WTC11 (cell line): ENCODE results near the gene LIN7C. TPM values are rescaled to one million over a fixed set of nuclear protein-coding genes. Genes with fewer than 3 reads are reported as not detected.

Experiments used
- ATAC-seq: fragments of 200-7000 bp; cut with Tn5 transposase; 2 replicates; pipeline ENCODE4 v1.10.0; 2021; ENCODE audit warnings: mild to moderate bottlenecking, moderate library complexity
- CTCF ChIA-PET: fragments of 300-600 bp; sonication (Branson Sonifier 250); formaldehyde crosslinking; loops from one replicate; lab custom pipeline; 2021; ENCODE audit warnings: antibody characterized with exemption; lab: Charles Lee
- POLR2A ChIA-PET: fragments of 350-600 bp; sonication (Branson Sonifier 250); formaldehyde crosslinking; loops from one replicate; lab custom pipeline; 2021; ENCODE audit warnings: antibody characterized with exemption; lab: Charles Lee
- DNase-seq: peaks from one replicate; pipeline ENCODE4 v3.0.0; 2021; ENCODE audit warnings: low spot score
- H3K27ac Mint-ChIP-seq: 2 replicates; pipeline ENCODE4 v1.8.0; 2021; ENCODE audit warnings: mixed read lengths
- H3K27me3 Mint-ChIP-seq: 2 replicates; pipeline ENCODE4 v1.8.0; 2021; ENCODE audit warnings: low read depth, mild to moderate bottlenecking, moderate library complexity, mixed read lengths
- H3K36me3 Mint-ChIP-seq: 2 replicates; pipeline ENCODE4 v1.8.0; 2021; ENCODE audit warnings: mixed read lengths
- H3K4me1 Mint-ChIP-seq: 2 replicates; pipeline ENCODE4 v1.8.0; 2022; ENCODE audit warnings: mixed read lengths
- H3K4me3 Mint-ChIP-seq: 2 replicates; pipeline ENCODE4 v1.8.0; 2021; ENCODE audit warnings: mild to moderate bottlenecking, moderate library complexity, mixed read lengths
- H3K9me3 Mint-ChIP-seq: 2 replicates; pipeline ENCODE4 v1.8.0; 2021; ENCODE audit warnings: mixed read lengths
- CREM ChIP-seq: sonication (generic); formaldehyde crosslinking; IDR thresholded peaks from 2 replicates; pipeline ENCODE4 v1.8.1; 2022; ENCODE audit warnings: mild to moderate bottlenecking, missing genetic modification reagents, moderate library complexity
- EMX1 ChIP-seq: fragments of 250-450 bp; sonication (Bioruptor Pico); IDR thresholded peaks from 2 replicates; pipeline ENCODE4 v1.8.0; 2021; ENCODE audit warnings: mild to moderate bottlenecking
- FOXP4 ChIP-seq: sonication (generic); formaldehyde crosslinking; IDR thresholded peaks from 2 replicates; pipeline ENCODE4 v1.8.0; 2022; ENCODE audit warnings: mild to moderate bottlenecking, missing genetic modification reagents
- HMGA2 ChIP-seq: fragments of 250-450 bp; sonication (Bioruptor Pico); IDR thresholded peaks from 2 replicates; pipeline ENCODE4 v1.4.0; 2021; ENCODE audit warnings: mild to moderate bottlenecking, moderate library complexity
- MYBL2 ChIP-seq: sonication (generic); formaldehyde crosslinking; IDR thresholded peaks from 2 replicates; pipeline ENCODE4 v1.8.1; 2023; ENCODE audit warnings: mild to moderate bottlenecking, moderate library complexity, missing genetic modification reagents
- NFATC4 ChIP-seq: fragments of 250-450 bp; sonication (Bioruptor Pico); IDR thresholded peaks from 2 replicates; pipeline ENCODE4 v1.9.0; 2021; ENCODE audit warnings: mild to moderate bottlenecking
- NFE2L1 ChIP-seq: sonication (generic); formaldehyde crosslinking; IDR thresholded peaks from 2 replicates; pipeline ENCODE4 v1.8.1; 2023; ENCODE audit warnings: missing genetic modification reagents
- NFYB ChIP-seq: sonication (generic); formaldehyde crosslinking; conservative IDR thresholded peaks from 2 replicates; pipeline ENCODE4 v1.8.0; 2022; ENCODE audit warnings: low read depth, missing genetic modification reagents
- NR3C1 ChIP-seq: sonication (generic); formaldehyde crosslinking; conservative IDR thresholded peaks from 2 replicates; pipeline ENCODE4 v1.8.1; 2023; ENCODE audit warnings: low read depth, mild to moderate bottlenecking, missing genetic modification reagents
- TEAD1 ChIP-seq: sonication (generic); formaldehyde crosslinking; IDR thresholded peaks from 2 replicates; pipeline ENCODE4 v1.8.0; 2022; ENCODE audit warnings: mild to moderate bottlenecking, missing genetic modification reagents
- ZMAT4 ChIP-seq: fragments of 250-450 bp; sonication (Bioruptor Pico); IDR thresholded peaks from 2 replicates; pipeline ENCODE4 v1.9.0; 2021; ENCODE audit warnings: mild to moderate bottlenecking
- total RNA-seq: library from RNA; stranded (reverse); gene quantifications from 3 replicates; pipeline ENCODE4 v1.2.3, GENCODE V29; 2021
- TF ChIP-seq, protein P1 (sequence below): sonication (generic); formaldehyde crosslinking; IDR thresholded peaks from 2 replicates; pipeline ENCODE4 v1.8.1; 2022; ENCODE audit warnings: mild to moderate bottlenecking, moderate library complexity, missing genetic modification reagents
- TF ChIP-seq, protein P2 (sequence below): sonication (generic); formaldehyde crosslinking; IDR thresholded peaks from 2 replicates; pipeline ENCODE4 v1.8.1; 2023; ENCODE audit warnings: mild to moderate bottlenecking, missing genetic modification reagents, borderline replicate concordance
- TF ChIP-seq, protein P3 (sequence below): sonication (generic); formaldehyde crosslinking; IDR thresholded peaks from 2 replicates; pipeline ENCODE4 v1.8.0; 2022; ENCODE audit warnings: missing genetic modification reagents
- TF ChIP-seq, protein P4 (sequence below): sonication (generic); formaldehyde crosslinking; IDR thresholded peaks from 2 replicates; pipeline ENCODE4 v1.8.1; 2023; ENCODE audit warnings: mild to moderate bottlenecking, missing genetic modification reagents, moderate library complexity

LIN7C gene
- total RNA-seq, 1 experiment from 2014 or later: 39.4 TPM

GRCh38 chr11:27514558-27514957 lies 8.0 kb upstream of the LIN7C start:
- H3K27me3 Mint-ChIP-seq: peaks cover 31% of the 10 kb centered on the region
- H3K4me1 Mint-ChIP-seq: peaks cover 7% of the 10 kb centered on the region
- no peaks in the 10 kb centered on the region for H3K9me3 Mint-ChIP-seq
- H3K27ac Mint-ChIP-seq: no peak overlapping the region
- POLR2A ChIA-PET: no interaction called here
- no peak for DNase-seq
- CTCF ChIA-PET: no interaction called here
- no peaks in the 10 kb centered on the region for H3K36me3 Mint-ChIP-seq
- no peak for TF ChIP-seq NR3C1
- TF ChIP-seq, protein P1, sequence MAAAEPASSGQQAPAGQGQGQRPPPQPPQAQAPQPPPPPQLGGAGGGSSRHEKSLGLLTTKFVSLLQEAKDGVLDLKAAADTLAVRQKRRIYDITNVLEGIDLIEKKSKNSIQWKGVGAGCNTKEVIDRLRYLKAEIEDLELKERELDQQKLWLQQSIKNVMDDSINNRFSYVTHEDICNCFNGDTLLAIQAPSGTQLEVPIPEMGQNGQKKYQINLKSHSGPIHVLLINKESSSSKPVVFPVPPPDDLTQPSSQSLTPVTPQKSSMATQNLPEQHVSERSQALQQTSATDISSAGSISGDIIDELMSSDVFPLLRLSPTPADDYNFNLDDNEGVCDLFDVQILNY: no peak
- TF ChIP-seq, protein P2, sequence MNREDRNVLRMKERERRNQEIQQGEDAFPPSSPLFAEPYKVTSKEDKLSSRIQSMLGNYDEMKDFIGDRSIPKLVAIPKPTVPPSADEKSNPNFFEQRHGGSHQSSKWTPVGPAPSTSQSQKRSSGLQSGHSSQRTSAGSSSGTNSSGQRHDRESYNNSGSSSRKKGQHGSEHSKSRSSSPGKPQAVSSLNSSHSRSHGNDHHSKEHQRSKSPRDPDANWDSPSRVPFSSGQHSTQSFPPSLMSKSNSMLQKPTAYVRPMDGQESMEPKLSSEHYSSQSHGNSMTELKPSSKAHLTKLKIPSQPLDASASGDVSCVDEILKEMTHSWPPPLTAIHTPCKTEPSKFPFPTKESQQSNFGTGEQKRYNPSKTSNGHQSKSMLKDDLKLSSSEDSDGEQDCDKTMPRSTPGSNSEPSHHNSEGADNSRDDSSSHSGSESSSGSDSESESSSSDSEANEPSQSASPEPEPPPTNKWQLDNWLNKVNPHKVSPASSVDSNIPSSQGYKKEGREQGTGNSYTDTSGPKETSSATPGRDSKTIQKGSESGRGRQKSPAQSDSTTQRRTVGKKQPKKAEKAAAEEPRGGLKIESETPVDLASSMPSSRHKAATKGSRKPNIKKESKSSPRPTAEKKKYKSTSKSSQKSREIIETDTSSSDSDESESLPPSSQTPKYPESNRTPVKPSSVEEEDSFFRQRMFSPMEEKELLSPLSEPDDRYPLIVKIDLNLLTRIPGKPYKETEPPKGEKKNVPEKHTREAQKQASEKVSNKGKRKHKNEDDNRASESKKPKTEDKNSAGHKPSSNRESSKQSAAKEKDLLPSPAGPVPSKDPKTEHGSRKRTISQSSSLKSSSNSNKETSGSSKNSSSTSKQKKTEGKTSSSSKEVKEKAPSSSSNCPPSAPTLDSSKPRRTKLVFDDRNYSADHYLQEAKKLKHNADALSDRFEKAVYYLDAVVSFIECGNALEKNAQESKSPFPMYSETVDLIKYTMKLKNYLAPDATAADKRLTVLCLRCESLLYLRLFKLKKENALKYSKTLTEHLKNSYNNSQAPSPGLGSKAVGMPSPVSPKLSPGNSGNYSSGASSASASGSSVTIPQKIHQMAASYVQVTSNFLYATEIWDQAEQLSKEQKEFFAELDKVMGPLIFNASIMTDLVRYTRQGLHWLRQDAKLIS (CRISPR knock-in tag): no peak
- TF ChIP-seq, protein P3, sequence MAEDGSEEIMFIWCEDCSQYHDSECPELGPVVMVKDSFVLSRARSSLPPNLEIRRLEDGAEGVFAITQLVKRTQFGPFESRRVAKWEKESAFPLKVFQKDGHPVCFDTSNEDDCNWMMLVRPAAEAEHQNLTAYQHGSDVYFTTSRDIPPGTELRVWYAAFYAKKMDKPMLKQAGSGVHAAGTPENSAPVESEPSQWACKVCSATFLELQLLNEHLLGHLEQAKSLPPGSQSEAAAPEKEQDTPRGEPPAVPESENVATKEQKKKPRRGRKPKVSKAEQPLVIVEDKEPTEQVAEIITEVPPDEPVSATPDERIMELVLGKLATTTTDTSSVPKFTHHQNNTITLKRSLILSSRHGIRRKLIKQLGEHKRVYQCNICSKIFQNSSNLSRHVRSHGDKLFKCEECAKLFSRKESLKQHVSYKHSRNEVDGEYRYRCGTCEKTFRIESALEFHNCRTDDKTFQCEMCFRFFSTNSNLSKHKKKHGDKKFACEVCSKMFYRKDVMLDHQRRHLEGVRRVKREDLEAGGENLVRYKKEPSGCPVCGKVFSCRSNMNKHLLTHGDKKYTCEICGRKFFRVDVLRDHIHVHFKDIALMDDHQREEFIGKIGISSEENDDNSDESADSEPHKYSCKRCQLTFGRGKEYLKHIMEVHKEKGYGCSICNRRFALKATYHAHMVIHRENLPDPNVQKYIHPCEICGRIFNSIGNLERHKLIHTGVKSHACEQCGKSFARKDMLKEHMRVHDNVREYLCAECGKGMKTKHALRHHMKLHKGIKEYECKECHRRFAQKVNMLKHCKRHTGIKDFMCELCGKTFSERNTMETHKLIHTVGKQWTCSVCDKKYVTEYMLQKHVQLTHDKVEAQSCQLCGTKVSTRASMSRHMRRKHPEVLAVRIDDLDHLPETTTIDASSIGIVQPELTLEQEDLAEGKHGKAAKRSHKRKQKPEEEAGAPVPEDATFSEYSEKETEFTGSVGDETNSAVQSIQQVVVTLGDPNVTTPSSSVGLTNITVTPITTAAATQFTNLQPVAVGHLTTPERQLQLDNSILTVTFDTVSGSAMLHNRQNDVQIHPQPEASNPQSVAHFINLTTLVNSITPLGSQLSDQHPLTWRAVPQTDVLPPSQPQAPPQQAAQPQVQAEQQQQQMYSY: no peak
- TF ChIP-seq NFYB (CRISPR knock-in tag): no peak
- no peak for TF ChIP-seq FOXP4 (CRISPR knock-in tag)
- no peak for TF ChIP-seq ZMAT4 (CRISPR knock-in tag)
- no peak for TF ChIP-seq NFATC4 (CRISPR knock-in tag)
- TF ChIP-seq CREM (CRISPR knock-in tag): no peak
- TF ChIP-seq EMX1 (CRISPR knock-in tag): no peak
- no peak for TF ChIP-seq NFE2L1 (CRISPR knock-in tag)
- TF ChIP-seq HMGA2 (CRISPR knock-in tag): no peak
- no peak for TF ChIP-seq MYBL2 (CRISPR knock-in tag)
- TF ChIP-seq, protein P4, sequence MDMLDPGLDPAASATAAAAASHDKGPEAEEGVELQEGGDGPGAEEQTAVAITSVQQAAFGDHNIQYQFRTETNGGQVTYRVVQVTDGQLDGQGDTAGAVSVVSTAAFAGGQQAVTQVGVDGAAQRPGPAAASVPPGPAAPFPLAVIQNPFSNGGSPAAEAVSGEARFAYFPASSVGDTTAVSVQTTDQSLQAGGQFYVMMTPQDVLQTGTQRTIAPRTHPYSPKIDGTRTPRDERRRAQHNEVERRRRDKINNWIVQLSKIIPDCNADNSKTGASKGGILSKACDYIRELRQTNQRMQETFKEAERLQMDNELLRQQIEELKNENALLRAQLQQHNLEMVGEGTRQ: no peak
- TF ChIP-seq TEAD1 (CRISPR knock-in tag): no peak
- TF ChIP-seq, all 79 proteins: peak for 0
- no peak for ATAC-seq
- H3K4me3 Mint-ChIP-seq: no peak overlapping the region
